OCI-LY1 (cell line): ENCODE data around the gene ST6GALNAC2.

ENCODE experiments used
- EZH2 ChIP-seq: fragments of 200-600 bp; sonication (generic), shearing (Covaris generic); IDR thresholded peaks from 2 replicates; pipeline ENCODE4 v1.8.0; 2017; ENCODE audit warnings: borderline replicate concordance, mixed run types, mild to moderate bottlenecking, antibody characterized with exemption, low read length, moderate library complexity, mixed read lengths
- TF ChIP-seq, protein P1 (sequence below): fragments of 200-600 bp; sonication (generic), shearing (Covaris generic); IDR thresholded peaks from 2 replicates; pipeline ENCODE4 v1.5.1; 2017; ENCODE audit warnings: mild to moderate bottlenecking, antibody characterized with exemption, low read length, moderate library complexity, mixed read lengths

DNA sequence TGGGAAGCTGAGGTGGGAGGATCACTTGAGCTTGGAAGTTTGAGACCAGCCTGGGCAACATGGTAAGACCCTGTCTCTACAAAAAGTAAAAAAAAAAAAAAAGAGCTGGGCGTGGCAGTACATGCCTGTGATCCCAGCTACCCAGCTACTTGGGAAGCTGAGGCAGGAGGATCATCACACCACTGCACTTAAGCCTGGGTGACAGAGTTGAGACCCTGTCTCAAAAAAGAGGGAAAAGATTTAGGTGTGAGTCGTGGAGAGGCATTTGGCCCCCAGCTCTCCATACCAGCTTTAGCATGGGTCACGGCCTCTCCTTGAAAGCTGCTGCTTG is 19.1 kb downstream of the ST6GALNAC2 start:
- no peak for TF ChIP-seq EZH2
- TF ChIP-seq, protein P1, sequence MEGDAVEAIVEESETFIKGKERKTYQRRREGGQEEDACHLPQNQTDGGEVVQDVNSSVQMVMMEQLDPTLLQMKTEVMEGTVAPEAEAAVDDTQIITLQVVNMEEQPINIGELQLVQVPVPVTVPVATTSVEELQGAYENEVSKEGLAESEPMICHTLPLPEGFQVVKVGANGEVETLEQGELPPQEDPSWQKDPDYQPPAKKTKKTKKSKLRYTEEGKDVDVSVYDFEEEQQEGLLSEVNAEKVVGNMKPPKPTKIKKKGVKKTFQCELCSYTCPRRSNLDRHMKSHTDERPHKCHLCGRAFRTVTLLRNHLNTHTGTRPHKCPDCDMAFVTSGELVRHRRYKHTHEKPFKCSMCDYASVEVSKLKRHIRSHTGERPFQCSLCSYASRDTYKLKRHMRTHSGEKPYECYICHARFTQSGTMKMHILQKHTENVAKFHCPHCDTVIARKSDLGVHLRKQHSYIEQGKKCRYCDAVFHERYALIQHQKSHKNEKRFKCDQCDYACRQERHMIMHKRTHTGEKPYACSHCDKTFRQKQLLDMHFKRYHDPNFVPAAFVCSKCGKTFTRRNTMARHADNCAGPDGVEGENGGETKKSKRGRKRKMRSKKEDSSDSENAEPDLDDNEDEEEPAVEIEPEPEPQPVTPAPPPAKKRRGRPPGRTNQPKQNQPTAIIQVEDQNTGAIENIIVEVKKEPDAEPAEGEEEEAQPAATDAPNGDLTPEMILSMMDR = no peak
